HL-60 (cell line): Measurements from ENCODE around the gene CTCF.

Experiments
- DNase-seq, 2 experiments: peaks; one replicate each; pipeline ENCODE4 v3.0.0-alpha.2; 2010 to 2020; ENCODE audit warnings: low read depth in 1 of 2, low spot score in 1 of 2
- H3K27ac ChIP-seq: fragments of 250-450 bp; sonication (Bioruptor Pico); replicated peaks from 2 replicates; pipeline ENCODE4 v1.5.1; 2020; ENCODE audit warnings: mild to moderate bottlenecking, moderate library complexity
- H3K27me3 ChIP-seq: fragments of 250-450 bp; sonication (Bioruptor Pico); 2 replicates; pipeline ENCODE4 v1.5.1; 2021; ENCODE audit warnings: mild to moderate bottlenecking, moderate library complexity; ENCODE audit not compliant: insufficient read depth, poor library complexity, severe bottlenecking
- H3K4me3 ChIP-seq: replicated peaks from 2 replicates; pipeline ENCODE4 v1.5.1; 2011; ENCODE audit warnings: mild to moderate bottlenecking, control low read depth, low read length; ENCODE audit not compliant: insufficient read depth
- CTCF ChIP-seq: IDR thresholded peaks from one replicate; pipeline ENCODE4 v1.5.1; 2011; ENCODE audit warnings: low read length, control low read depth, inconsistent platforms; ENCODE audit not compliant: insufficient read depth
- GABPA ChIP-seq: IDR thresholded peaks from 2 replicates; pipeline ENCODE4 v1.6.1; 2012; ENCODE audit warnings: low read depth
- POLR2AphosphoS5 ChIP-seq: IDR thresholded peaks from 2 replicates; pipeline ENCODE4 v1.6.1; 2012; ENCODE audit warnings: low read depth
- SPI1 ChIP-seq: IDR thresholded peaks from 2 replicates; pipeline ENCODE4 v1.6.1; 2012; ENCODE audit warnings: low read depth, mild to moderate bottlenecking, borderline replicate concordance
- TF ChIP-seq, protein P1 (sequence below): IDR thresholded peaks from 2 replicates; pipeline ENCODE4 v1.6.1; 2012; ENCODE audit warnings: low read depth; ENCODE audit not compliant: insufficient replicate concordance

Gene CTCF

GRCh38 chr16:67534431-67534830, 27.9 kb upstream of the CTCF start:
- no peak for TF ChIP-seq GABPA
- TF ChIP-seq, protein P1, sequence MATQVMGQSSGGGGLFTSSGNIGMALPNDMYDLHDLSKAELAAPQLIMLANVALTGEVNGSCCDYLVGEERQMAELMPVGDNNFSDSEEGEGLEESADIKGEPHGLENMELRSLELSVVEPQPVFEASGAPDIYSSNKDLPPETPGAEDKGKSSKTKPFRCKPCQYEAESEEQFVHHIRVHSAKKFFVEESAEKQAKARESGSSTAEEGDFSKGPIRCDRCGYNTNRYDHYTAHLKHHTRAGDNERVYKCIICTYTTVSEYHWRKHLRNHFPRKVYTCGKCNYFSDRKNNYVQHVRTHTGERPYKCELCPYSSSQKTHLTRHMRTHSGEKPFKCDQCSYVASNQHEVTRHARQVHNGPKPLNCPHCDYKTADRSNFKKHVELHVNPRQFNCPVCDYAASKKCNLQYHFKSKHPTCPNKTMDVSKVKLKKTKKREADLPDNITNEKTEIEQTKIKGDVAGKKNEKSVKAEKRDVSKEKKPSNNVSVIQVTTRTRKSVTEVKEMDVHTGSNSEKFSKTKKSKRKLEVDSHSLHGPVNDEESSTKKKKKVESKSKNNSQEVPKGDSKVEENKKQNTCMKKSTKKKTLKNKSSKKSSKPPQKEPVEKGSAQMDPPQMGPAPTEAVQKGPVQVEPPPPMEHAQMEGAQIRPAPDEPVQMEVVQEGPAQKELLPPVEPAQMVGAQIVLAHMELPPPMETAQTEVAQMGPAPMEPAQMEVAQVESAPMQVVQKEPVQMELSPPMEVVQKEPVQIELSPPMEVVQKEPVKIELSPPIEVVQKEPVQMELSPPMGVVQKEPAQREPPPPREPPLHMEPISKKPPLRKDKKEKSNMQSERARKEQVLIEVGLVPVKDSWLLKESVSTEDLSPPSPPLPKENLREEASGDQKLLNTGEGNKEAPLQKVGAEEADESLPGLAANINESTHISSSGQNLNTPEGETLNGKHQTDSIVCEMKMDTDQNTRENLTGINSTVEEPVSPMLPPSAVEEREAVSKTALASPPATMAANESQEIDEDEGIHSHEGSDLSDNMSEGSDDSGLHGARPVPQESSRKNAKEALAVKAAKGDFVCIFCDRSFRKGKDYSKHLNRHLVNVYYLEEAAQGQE, result no peak
- TF ChIP-seq CTCF, result no peak
- TF ChIP-seq POLR2AphosphoS5, result no peak
- TF ChIP-seq SPI1, result no peak
- H3K27me3 ChIP-seq, result no peaks in the 10 kb centered on the region
- H3K27ac ChIP-seq, result no peak overlapping the region
- no peak for DNase-seq
- no peak overlapping the region for H3K4me3 ChIP-seq

DNA sequence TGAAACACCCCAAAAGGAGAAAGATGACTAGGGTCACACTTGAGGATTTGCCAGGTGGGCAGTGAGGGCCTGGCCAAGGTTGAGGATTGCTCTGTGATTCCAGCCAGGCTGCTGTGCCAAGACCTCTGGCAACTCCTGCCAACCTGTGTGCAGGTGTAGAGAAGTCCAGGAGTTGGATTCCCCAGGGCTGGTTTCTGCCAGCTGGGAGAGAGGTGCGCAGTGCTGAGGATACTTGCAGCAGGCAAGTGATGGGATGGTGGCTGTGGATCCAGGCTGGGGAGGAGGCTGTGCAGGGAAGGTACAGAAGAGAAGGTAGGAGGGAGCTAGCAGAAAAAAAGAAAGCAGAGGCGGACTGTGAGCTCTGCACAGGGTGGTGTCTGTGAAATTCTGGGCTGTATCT, 27.1 kb upstream of the CTCF start:
- TF ChIP-seq GABPA (no peak), SPI1 (no peak), CTCF (no peak), POLR2AphosphoS5 (no peak)
- TF ChIP-seq, protein P1, result no peak
- Histone ChIP-seq H3K27me3 (no peaks in the 10 kb centered on the region), H3K4me3 (no peak overlapping the region), H3K27ac (no peak overlapping the region)
- no peak for DNase-seq

- no peak for DNase-seq
- Histone ChIP-seq H3K27me3 (no peaks in the 10 kb centered on the region), H3K27ac (no peak overlapping the region), H3K4me3 (no peak overlapping the region)
- no peak for TF ChIP-seq GABPA
- no peak for TF ChIP-seq CTCF
- TF ChIP-seq, protein P1, result no peak
- no peak for TF ChIP-seq POLR2AphosphoS5
- TF ChIP-seq SPI1, result no peak
These were observed 25.1 kb upstream of the CTCF start for GRCh38 chr16:67537270-67537635.
